Upper lobe of left lung (tissue), 4 donors: ENCODE measurements around the gene CFAP58.
A peak's percentile ranks its signal among the peaks of the same experiment; 100 is the strongest.

Source experiments
- POLR2A ChIP-seq, 4 donors: fragments of 450-650 bp; IDR thresholded peaks; one replicate each; pipeline ENCODE4 v1.5.1; 2016 to 2017; ENCODE audit warnings: antibody characterized with exemption in 4 of 4, mild to moderate bottlenecking in 2 of 4
- POLR2AphosphoS5 ChIP-seq, 2 donors: sonication (generic); formaldehyde crosslinking; IDR thresholded peaks; one replicate each; pipeline ENCODE4 v1.5.1; 2017; ENCODE audit warnings: antibody characterized with exemption in 2 of 2
- TF ChIP-seq, protein P1 (sequence below), 6 experiments: fragments of 450-650 bp in 4 of 6; fragments of 200-600 bp in 2 of 6; sonication (generic) in 2 of 6; IDR thresholded peaks; one replicate each; pipeline ENCODE4 v1.5.1; 2016 to 2019; ENCODE audit warnings: antibody characterized with exemption in 6 of 6

DNA sequence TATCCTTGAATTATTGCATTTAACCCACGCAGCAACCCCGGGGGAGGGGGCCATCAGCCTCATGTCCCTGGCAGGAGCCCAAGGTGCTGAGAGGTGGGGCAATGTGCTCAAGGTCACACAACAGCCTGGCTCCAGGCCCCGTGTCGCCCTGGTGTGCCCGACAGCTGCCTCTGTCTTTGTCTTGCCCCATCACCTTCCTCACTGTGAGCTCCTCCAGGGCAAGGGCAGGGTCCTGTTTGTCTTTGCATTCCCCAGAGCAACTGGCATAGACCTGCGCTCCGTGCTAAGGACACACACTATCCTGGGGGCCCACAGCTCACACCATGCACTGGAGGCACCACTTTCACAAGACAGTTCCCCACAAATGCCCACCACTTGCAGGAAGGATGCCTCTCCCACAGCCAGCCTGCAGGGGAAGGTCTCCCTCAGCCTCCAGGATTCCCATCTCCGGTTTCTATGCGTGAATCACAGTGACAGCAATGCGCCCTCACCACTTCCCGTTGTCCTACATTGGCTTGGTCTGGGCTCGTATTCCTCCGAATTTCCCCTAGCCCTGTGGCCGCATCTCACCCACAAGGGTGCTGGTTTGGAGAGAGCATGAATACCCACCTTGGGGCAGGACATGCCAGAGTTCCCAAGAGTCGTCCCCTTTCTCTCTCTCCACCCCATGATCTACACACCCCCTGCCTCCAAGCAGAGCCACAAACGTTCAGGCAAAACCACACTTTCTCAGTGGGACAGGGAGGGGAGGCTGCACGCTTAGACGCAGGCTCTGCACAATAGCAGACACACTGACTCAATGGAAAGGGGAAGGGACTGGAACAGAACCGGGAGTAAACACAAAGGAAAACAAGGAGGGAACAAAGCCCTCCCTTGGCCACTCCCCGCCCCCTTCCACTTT lies 25.6 kb upstream of the CFAP58 start:
- TF ChIP-seq POLR2AphosphoS5 (IDR thresholded peaks at IDR 0.05) (peak; percentile 12 to 34), POLR2A (IDR thresholded peaks at IDR 0.05) (peak in 1 of 4 donors; percentile 52)
- TF ChIP-seq, protein P1, sequence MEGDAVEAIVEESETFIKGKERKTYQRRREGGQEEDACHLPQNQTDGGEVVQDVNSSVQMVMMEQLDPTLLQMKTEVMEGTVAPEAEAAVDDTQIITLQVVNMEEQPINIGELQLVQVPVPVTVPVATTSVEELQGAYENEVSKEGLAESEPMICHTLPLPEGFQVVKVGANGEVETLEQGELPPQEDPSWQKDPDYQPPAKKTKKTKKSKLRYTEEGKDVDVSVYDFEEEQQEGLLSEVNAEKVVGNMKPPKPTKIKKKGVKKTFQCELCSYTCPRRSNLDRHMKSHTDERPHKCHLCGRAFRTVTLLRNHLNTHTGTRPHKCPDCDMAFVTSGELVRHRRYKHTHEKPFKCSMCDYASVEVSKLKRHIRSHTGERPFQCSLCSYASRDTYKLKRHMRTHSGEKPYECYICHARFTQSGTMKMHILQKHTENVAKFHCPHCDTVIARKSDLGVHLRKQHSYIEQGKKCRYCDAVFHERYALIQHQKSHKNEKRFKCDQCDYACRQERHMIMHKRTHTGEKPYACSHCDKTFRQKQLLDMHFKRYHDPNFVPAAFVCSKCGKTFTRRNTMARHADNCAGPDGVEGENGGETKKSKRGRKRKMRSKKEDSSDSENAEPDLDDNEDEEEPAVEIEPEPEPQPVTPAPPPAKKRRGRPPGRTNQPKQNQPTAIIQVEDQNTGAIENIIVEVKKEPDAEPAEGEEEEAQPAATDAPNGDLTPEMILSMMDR (IDR thresholded peaks at IDR 0.05) = no peak
